Tibial artery (tissue), 4 donors: Measurements from ENCODE around the gene HSPA4L.

Source experiments
- DNase-seq, 2 donors: peaks; one replicate each; pipeline ENCODE4 v3.0.0-alpha.2; 2019
- H3K27ac ChIP-seq, 2 donors: fragments of 200-600 bp; sonication (generic) in 1 of 2; 1 replicate in 1 of 2; 2 replicates in 1 of 2; pipeline ENCODE4 v1.5.1; 2018 to 2019; ENCODE audit warnings: mild to moderate bottlenecking in 1 of 2
- H3K27me3 ChIP-seq, 2 donors: fragments of 200-600 bp; sonication (generic) in 1 of 2; one replicate each; pipeline versions ENCODE4 v1.5.1 to v1.6.0; 2016 to 2019
- H3K36me3 ChIP-seq, 3 donors: fragments of 200-600 bp; sonication (generic) in 2 of 3; one replicate each; pipeline ENCODE4 v1.5.1; 2016 to 2019; ENCODE audit warnings: mild to moderate bottlenecking in 2 of 3
- H3K4me1 ChIP-seq, 4 donors: fragments of 200-600 bp; sonication (generic) in 2 of 4; 1 replicate in 3 of 4; 2 replicates in 1 of 4; pipeline ENCODE4 v1.5.1; 2016 to 2019
- H3K4me3 ChIP-seq, 2 donors: fragments of 200-600 bp; sonication (generic) in 1 of 2; 1 replicate in 1 of 2; 2 replicates in 1 of 2; pipeline ENCODE4 v1.5.1; 2018 to 2019; ENCODE audit warnings: mild to moderate bottlenecking in 2 of 2
- H3K9me3 ChIP-seq, 3 donors: fragments of 200-600 bp; sonication (generic) in 1 of 3; one replicate each; pipeline ENCODE4 v1.5.1; 2016 to 2019
- CTCF ChIP-seq, 2 experiments: fragments of 200-600 bp in 1 of 2; fragments of 450-650 bp in 1 of 2; IDR thresholded peaks; one replicate each; pipeline ENCODE4 v1.5.1; 2017 to 2019; ENCODE audit warnings: antibody characterized with exemption in 2 of 2, mild to moderate bottlenecking in 1 of 2, moderate library complexity in 1 of 2
- intact Hi-C: fragments of 100-400 bp; cut with DNase I; formaldehyde crosslinking; loops from one replicate; pipeline ENCODE4 v1.15.0; 2023; ENCODE audit warnings: low total_unique reads

HSPA4L gene

DNA sequence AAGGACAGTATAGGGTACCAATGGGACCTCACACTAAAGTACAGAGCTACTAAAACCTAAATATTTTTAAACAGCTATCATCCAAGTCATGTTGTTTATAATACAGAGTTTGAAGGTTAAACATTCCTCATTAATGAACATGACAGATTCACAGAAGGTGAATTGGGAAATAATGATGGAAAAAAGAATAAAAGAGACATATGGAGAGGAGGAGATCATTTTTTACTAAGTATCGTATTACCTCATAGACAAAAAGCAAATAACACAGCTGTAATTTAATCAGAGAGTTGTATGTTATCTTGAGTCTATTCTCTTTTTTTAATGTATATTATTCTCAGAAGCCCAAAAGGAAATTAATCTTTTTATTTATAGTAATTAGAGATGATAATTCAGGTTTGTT, 106.4 kb downstream of the HSPA4L start:
- H3K4me3 ChIP-seq: no peak overlapping the region
- no peaks in the 10 kb centered on the region for H3K27me3 ChIP-seq
- no peaks in the 10 kb centered on the region for H3K9me3 ChIP-seq
- no peak for TF ChIP-seq CTCF (IDR thresholded peaks at IDR 0.05)
- intact Hi-C loops: no loop called here
- no peak overlapping the region for H3K27ac ChIP-seq
- DNase-seq: no peak
- no peaks in the 10 kb centered on the region for H3K36me3 ChIP-seq
- H3K4me1 ChIP-seq: no peaks in the 10 kb centered on the region

DNA sequence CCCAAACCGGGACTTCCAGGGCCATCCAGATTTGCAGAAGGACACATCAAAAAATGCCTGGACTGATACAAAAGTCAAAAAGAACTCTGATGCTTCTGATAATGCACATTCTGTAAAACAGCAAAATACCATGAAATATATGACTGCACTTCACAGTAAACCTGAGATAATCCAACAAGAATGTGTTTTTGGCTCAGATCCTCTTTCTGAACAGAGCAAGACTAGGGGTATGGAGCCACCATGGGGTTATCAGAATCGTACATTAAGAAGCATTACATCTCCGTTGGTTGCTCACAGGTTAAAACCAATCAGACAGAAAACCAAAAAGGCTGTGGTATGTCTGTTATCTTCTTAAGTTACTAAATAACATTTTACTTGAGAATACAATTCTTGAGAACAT, 107.8 kb downstream of the HSPA4L start:
- intact Hi-C loops: no loop called here
- DNase-seq: no peak
- H3K36me3 ChIP-seq: no peaks in the 10 kb centered on the region
- no peak for TF ChIP-seq CTCF (IDR thresholded peaks at IDR 0.05)
- H3K9me3 ChIP-seq: no peaks in the 10 kb centered on the region
- H3K27ac ChIP-seq: no peak overlapping the region
- no peaks in the 10 kb centered on the region for H3K4me1 ChIP-seq
- H3K4me3 ChIP-seq: no peak overlapping the region
- no peaks in the 10 kb centered on the region for H3K27me3 ChIP-seq
